Left lung (tissue), 10 donors: Measurements from ENCODE around the gene AMMECR1. TPM values are rescaled to one million over a fixed set of nuclear protein-coding genes. Genes with fewer than 3 reads are reported as not detected.

Source experiments
- ATAC-seq: fragments of 200-7000 bp; cut with Tn5 transposase; one replicate; pipeline ENCODE4 v1.9.1; 2020; ENCODE audit warnings: moderate library complexity
- DNase-seq, 4 donors: peaks; one replicate each; pipeline ENCODE4 v3.0.0-alpha.2; 2013 to 2020
- H3K27ac ChIP-seq, 2 donors: fragments of 200-600 bp; sonication (generic) in 1 of 2; one replicate each; pipeline versions ENCODE4 v1.5.0 to v1.8.0; 2020 to 2021
- H3K27me3 ChIP-seq, 2 donors: fragments of 200-600 bp; sonication (generic) in 1 of 2; one replicate each; pipeline versions ENCODE4 v1.5.0 to v1.8.0; 2020 to 2021
- H3K36me3 ChIP-seq, 2 donors: fragments of 200-600 bp; sonication (generic) in 1 of 2; one replicate each; pipeline versions ENCODE4 v1.5.0 to v1.8.0; 2020 to 2021
- H3K4me1 ChIP-seq, 2 donors: fragments of 200-600 bp; one replicate each; pipeline ENCODE4 v1.8.0; 2021
- H3K4me3 ChIP-seq, 2 donors: fragments of 200-600 bp; sonication (generic) in 1 of 2; one replicate each; pipeline versions ENCODE4 v1.5.0 to v1.8.0; 2020 to 2021; ENCODE audit warnings: mild to moderate bottlenecking in 1 of 2
- H3K9me3 ChIP-seq, 2 donors: fragments of 200-600 bp; sonication (generic) in 1 of 2; one replicate each; pipeline versions ENCODE4 v1.5.0 to v1.8.0; 2020 to 2021
- intact Hi-C, 2 donors: fragments of 100-400 bp; cut with DNase I; formaldehyde crosslinking; loops; one replicate each; pipeline versions ENCODE4 v1.11.2 to v1.14.2; 2022
- polyA plus RNA-seq, 6 donors: library from polyadenylated mRNA; unstranded; fragments of 120-200 nt; gene quantifications; one replicate each; pipeline ENCODE4 v1.2.1, GENCODE V29; 2013; ENCODE audit not compliant: insufficient read length in 6 of 6
- total RNA-seq, 2 donors: library from RNA; stranded (reverse); fragmentation: NEBNext Ultra II Directional; extraction: Animal tissue kit (Norgen Biotek cat#: 25700); gene quantifications; one replicate each; pipeline ENCODE4 v1.2.1, GENCODE V29; 2021
- TF ChIP-seq, protein P1 (sequence below), 2 donors: fragments of 200-600 bp; sonication (generic) in 1 of 2; IDR thresholded peaks; one replicate each; pipeline versions ENCODE4 v1.5.0 to v1.8.0; 2021; ENCODE audit warnings: antibody characterized with exemption in 2 of 2
- donor health status: DM: no; HTN: yes; CAD: no.
- donor health status: DM: no; HTN: no; CAD: no.

AMMECR1 gene
- total and polyA plus RNA-seq, 8 donors = 8.9 to 15.2 (median 12.7) TPM

DNA sequence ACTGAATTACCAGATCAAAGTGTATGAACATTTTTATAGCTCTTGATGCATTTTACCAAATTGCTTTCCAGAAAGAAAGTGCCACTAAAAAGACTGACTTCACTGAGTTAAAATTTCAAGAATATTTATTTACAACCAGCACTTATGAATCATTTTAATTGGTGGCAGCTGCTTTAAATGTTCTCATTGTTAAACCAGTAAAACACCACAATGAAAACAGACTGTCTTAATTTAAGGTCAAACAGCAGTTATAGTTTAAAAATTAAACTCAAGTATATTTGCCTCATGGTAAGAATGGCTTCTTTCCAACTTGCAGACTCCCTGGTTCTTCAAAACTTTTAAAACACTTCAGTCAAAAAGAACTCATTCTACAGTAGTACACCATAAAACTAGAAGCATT is 36.9 kb downstream of the AMMECR1 start:
- Histone ChIP-seq H3K4me3 (no peak overlapping the region), H3K9me3 (no peaks in the 10 kb centered on the region), H3K4me1 (no peaks in the 10 kb centered on the region), H3K36me3 (no peaks in the 10 kb centered on the region), H3K27me3 (no peaks in the 10 kb centered on the region), H3K27ac (no peak overlapping the region)
- TF ChIP-seq, protein P1, sequence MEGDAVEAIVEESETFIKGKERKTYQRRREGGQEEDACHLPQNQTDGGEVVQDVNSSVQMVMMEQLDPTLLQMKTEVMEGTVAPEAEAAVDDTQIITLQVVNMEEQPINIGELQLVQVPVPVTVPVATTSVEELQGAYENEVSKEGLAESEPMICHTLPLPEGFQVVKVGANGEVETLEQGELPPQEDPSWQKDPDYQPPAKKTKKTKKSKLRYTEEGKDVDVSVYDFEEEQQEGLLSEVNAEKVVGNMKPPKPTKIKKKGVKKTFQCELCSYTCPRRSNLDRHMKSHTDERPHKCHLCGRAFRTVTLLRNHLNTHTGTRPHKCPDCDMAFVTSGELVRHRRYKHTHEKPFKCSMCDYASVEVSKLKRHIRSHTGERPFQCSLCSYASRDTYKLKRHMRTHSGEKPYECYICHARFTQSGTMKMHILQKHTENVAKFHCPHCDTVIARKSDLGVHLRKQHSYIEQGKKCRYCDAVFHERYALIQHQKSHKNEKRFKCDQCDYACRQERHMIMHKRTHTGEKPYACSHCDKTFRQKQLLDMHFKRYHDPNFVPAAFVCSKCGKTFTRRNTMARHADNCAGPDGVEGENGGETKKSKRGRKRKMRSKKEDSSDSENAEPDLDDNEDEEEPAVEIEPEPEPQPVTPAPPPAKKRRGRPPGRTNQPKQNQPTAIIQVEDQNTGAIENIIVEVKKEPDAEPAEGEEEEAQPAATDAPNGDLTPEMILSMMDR (IDR thresholded peaks at IDR 0.05) = no peak
- intact Hi-C loops = no loop called here
- peak; percentile 73 for ATAC-seq
- DNase-seq = peak in 2 of 4 donors; percentile 6 to 20

GRCh38 chrX:110277609-110278008 is 40.3 kb downstream of the AMMECR1 start:
- Histone ChIP-seq H3K9me3 (no peaks in the 10 kb centered on the region), H3K4me1 (no peaks in the 10 kb centered on the region), H3K27ac (no peak overlapping the region), H3K4me3 (no peak overlapping the region), H3K27me3 (no peaks in the 10 kb centered on the region), H3K36me3 (no peaks in the 10 kb centered on the region)
- ATAC-seq (peak; percentile 67), DNase-seq (no peak)
- TF ChIP-seq, protein P1 (IDR thresholded peaks at IDR 0.05) = no peak
- intact Hi-C loops = no loop called here

- Histone ChIP-seq H3K27me3 (no peaks in the 10 kb centered on the region), H3K9me3 (no peaks in the 10 kb centered on the region), H3K4me3 (no peak overlapping the region), H3K36me3 (no peaks in the 10 kb centered on the region), H3K27ac (no peak overlapping the region), H3K4me1 (no peaks in the 10 kb centered on the region)
- ATAC-seq = no peak
- intact Hi-C loops = no loop called here
- TF ChIP-seq, protein P1 (IDR thresholded peaks at IDR 0.05) = no peak
- no peak for DNase-seq
These were observed 41.1 kb downstream of the AMMECR1 start for GRCh38 chrX:110276778-110277177.

- DNase-seq = no peak
- H3K4me3 ChIP-seq = no peak overlapping the region
- H3K4me1 ChIP-seq = no peaks in the 10 kb centered on the region
- H3K27ac ChIP-seq = peak overlapping the region in 1 of 2 donors; percentile 8
- H3K36me3 ChIP-seq = no peaks in the 10 kb centered on the region
- no peaks in the 10 kb centered on the region for H3K9me3 ChIP-seq
- H3K27me3 ChIP-seq = no peaks in the 10 kb centered on the region
- no peak for ATAC-seq
- TF ChIP-seq, protein P1 (IDR thresholded peaks at IDR 0.05) = no peak
- intact Hi-C loops = no loop called here
These were observed 49.0 kb downstream of the AMMECR1 start for GRCh38 chrX:110268886-110269285.

DNA sequence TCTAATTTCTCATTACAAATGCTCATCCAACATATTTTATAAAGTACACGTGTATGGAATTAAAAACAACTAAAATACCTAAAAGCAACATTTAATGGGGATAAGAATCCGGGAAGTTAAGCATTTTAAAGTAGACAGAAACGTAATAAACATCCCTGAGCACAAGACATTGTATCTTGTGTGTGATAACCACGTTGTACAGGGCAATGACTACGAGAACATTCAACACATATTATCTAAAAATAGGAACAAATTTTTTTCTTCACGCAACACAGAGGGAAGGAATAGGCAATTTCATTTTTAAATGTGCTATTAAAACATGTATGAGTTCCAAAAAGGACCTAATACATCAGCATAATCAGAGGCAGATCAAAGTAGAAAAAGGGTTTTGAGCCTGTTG is 49.5 kb downstream of the AMMECR1 start:
- Histone ChIP-seq H3K4me3 (no peak overlapping the region), H3K27me3 (no peaks in the 10 kb centered on the region), H3K9me3 (no peaks in the 10 kb centered on the region), H3K36me3 (no peaks in the 10 kb centered on the region), H3K27ac (peak overlapping the region in 1 of 2 donors; percentile 8), H3K4me1 (no peaks in the 10 kb centered on the region)
- DNase-seq (no peak), ATAC-seq (no peak)
- TF ChIP-seq, protein P1 (IDR thresholded peaks at IDR 0.05) = no peak
- intact Hi-C loops = no loop called here
